Kidney (tissue), 14 donors: Measurements from ENCODE around the gene AKAP6. TPM values are rescaled to one million over a fixed set of nuclear protein-coding genes. Genes with fewer than 3 reads are reported as not detected.

Experiments used
- DNase-seq, 5 donors: peaks; one replicate each; pipeline ENCODE4 v3.0.0-alpha.2; 2013 to 2020
- FAIRE-seq: peaks from 2 replicates; lab custom pipeline; 2012; peaks lifted over from hg19 to GRCh38; lab: Jason Lieb, UNC
- H3K27ac ChIP-seq, 2 donors: one replicate each; pipeline ENCODE4 v1.7.0; 2013; ENCODE audit warnings: low read depth in 2 of 2, low read length in 2 of 2, inconsistent platforms in 1 of 2
- H3K27me3 ChIP-seq: one replicate; pipeline ENCODE4 v1.7.1; 2013; ENCODE audit warnings: low read length, inconsistent platforms; ENCODE audit not compliant: control insufficient read depth, insufficient read depth
- H3K36me3 ChIP-seq, 3 donors: one replicate each; pipeline versions ENCODE4 v1.7.0 to v1.7.1; 2013; ENCODE audit warnings: low read length in 3 of 3, control low read depth in 1 of 3, inconsistent platforms in 1 of 3; ENCODE audit not compliant: insufficient read depth in 3 of 3, control insufficient read depth in 2 of 3
- H3K4me1 ChIP-seq, 3 donors: one replicate each; pipeline versions ENCODE4 v1.7.0 to v1.7.1; 2013; ENCODE audit warnings: low read length in 3 of 3, inconsistent platforms in 1 of 3, low read depth in 1 of 3; ENCODE audit not compliant: control insufficient read depth in 2 of 3, insufficient read depth in 2 of 3
- H3K4me3 ChIP-seq, 3 donors: one replicate each; pipeline versions ENCODE4 v1.7.0 to v1.8.1; 2013; ENCODE audit warnings: low read length in 3 of 3, control low read depth in 1 of 3, inconsistent platforms in 1 of 3
- H3K9ac ChIP-seq, 3 donors: one replicate each; pipeline versions ENCODE4 v1.7.0 to v1.7.1; 2013; ENCODE audit warnings: low read length in 3 of 3, control low read depth in 1 of 3, inconsistent platforms in 1 of 3
- H3K9me3 ChIP-seq, 3 donors: one replicate each; pipeline versions ENCODE4 v1.7.0 to v1.7.1; 2013; ENCODE audit warnings: low read length in 3 of 3, control low read depth in 1 of 3, inconsistent platforms in 1 of 3; ENCODE audit not compliant: control insufficient read depth in 2 of 3, insufficient read depth in 1 of 3
- CTCF ChIP-seq: IDR thresholded peaks from 3 replicates; pipeline ENCODE4 v1.5.1; 2012; ENCODE audit warnings: mild to moderate bottlenecking, moderate library complexity, borderline replicate concordance; ENCODE audit not compliant: insufficient read depth; ENCODE audit errors: extremely low read depth
- intact Hi-C: fragments of 100-400 bp; cut with DNase I; formaldehyde crosslinking; loops from one replicate; pipeline ENCODE4 v1.11.1; 2022
- polyA plus RNA-seq: library from polyadenylated mRNA; stranded (reverse); fragments of 350-450 nt; fragmentation: Illumina TruSeq; extraction: RNeasy Lipid Tissue Mini Kit (QIAGEN cat#74804); gene quantifications from one replicate; pipeline ENCODE4 v1.2.3, GENCODE V29; 2014; ENCODE audit warnings: low read depth, low replicate concordance; ENCODE audit not compliant: insufficient read depth
- total RNA-seq: library from RNA; stranded (reverse); fragmentation: NEBNext Ultra II Directional; extraction: Animal tissue kit (Norgen Biotek cat#: 25700); gene quantifications from one replicate; pipeline ENCODE4 v1.2.1, GENCODE V29; 2021
- donor health status: control.
- donor health status: control.
- donor health status: control.
- donor health status: control.
- donor health status: control.
- donor health status: DM: yes; HTN: yes; CAD: no.
- donor health status: Normal renal cell carcinoma (clear cell type).

AKAP6 gene
- total and polyA plus RNA-seq, 2 donors from 2014 or later: 0.92 to 10.5 TPM

GRCh38 chr14:32720927-32721326, 391.8 kb downstream of the AKAP6 start:
- Histone ChIP-seq H3K4me3 (no peak overlapping the region), H3K9me3 (no peaks in the 10 kb centered on the region), H3K9ac (no peak overlapping the region), H3K27ac (no peak overlapping the region), H3K4me1 (no peaks in the 10 kb centered on the region), H3K36me3 (no peaks in the 10 kb centered on the region), H3K27me3 (no peaks in the 10 kb centered on the region)
- DNase-seq (no peak), FAIRE-seq (no peak)
- intact Hi-C loops: no loop called here
- no peak for TF ChIP-seq CTCF

- no peak for TF ChIP-seq CTCF
- Histone ChIP-seq H3K4me1 (no peaks in the 10 kb centered on the region), H3K27me3 (no peaks in the 10 kb centered on the region), H3K9ac (no peak overlapping the region), H3K36me3 (no peaks in the 10 kb centered on the region), H3K4me3 (no peak overlapping the region), H3K9me3 (no peaks in the 10 kb centered on the region), H3K27ac (no peak overlapping the region)
- FAIRE-seq (no peak), DNase-seq (peak in 1 of 5 donors; percentile 38)
- intact Hi-C loops: no loop called here
Measured at GRCh38 chr14:32722631-32723183, 393.6 kb downstream of the AKAP6 start.

- intact Hi-C loops: no loop called here
- Histone ChIP-seq H3K4me1 (no peaks in the 10 kb centered on the region), H3K27me3 (no peaks in the 10 kb centered on the region), H3K36me3 (no peaks in the 10 kb centered on the region), H3K9ac (no peak overlapping the region), H3K27ac (no peak overlapping the region), H3K4me3 (peak overlapping the region in 2 of 3 donors; percentile 37 to 42), H3K9me3 (no peaks in the 10 kb centered on the region)
- FAIRE-seq: peak; percentile 33
- DNase-seq: peak in 1 of 5 donors; percentile 49
- no peak for TF ChIP-seq CTCF
Measured at GRCh38 chr14:32724867-32725471, 395.9 kb downstream of the AKAP6 start.

GRCh38 chr14:32726516-32726915, 397.4 kb downstream of the AKAP6 start:
- H3K27me3 ChIP-seq: no peaks in the 10 kb centered on the region
- H3K4me1 ChIP-seq: no peaks in the 10 kb centered on the region

More at GRCh38 chr14:32726516-32726915, 397.4 kb downstream of the AKAP6 start:
- Histone ChIP-seq H3K9ac (no peak overlapping the region), H3K36me3 (no peaks in the 10 kb centered on the region), H3K9me3 (no peaks in the 10 kb centered on the region), H3K27ac (no peak overlapping the region), H3K4me3 (no peak overlapping the region)
- FAIRE-seq (no peak), DNase-seq (no peak)
- intact Hi-C loops: no loop called here
- no peak for TF ChIP-seq CTCF
